Endometrium (tissue), 2 donors: ENCODE data around the gene ANKS3.

Source experiments
- FAIRE-seq: peaks from 2 replicates; lab custom pipeline; 2012; peaks lifted over from hg19 to GRCh38; lab: Jason Lieb, UNC
- donor health status: control.
- donor health status: control.

Gene ANKS3

DNA sequence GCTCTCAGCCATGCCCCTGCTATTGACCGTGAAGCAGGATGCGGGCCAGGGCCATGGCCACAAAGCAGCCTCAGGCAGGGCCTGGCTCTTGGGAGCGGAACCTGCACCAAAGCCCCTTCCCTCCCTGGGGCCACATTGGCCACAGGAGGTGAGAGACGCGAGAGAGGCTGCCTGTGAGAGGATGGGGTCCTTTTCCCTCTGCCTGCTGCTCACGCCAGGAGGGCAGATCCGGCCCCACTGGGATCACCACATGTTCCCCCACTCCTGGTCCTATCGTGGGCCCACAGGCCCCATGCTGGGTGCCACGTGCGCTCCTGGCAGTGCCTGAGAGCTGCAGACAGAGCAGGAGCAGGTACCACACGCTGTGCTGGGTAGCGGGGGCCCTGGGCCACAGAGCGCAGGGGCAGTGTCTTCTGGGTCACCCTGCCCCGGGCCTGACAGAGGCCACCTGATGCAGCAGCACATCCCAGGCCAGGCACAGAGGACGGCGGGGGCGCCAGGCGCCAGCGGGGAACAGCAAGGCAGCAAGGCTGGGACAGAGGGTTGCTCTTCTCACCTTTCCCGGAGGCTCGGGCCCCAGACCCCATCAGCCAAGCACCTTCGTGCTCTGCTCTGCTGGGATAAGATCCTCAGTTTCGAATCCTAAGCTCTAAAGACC, 49.9 kb downstream of the ANKS3 start:
- no peak for FAIRE-seq

DNA sequence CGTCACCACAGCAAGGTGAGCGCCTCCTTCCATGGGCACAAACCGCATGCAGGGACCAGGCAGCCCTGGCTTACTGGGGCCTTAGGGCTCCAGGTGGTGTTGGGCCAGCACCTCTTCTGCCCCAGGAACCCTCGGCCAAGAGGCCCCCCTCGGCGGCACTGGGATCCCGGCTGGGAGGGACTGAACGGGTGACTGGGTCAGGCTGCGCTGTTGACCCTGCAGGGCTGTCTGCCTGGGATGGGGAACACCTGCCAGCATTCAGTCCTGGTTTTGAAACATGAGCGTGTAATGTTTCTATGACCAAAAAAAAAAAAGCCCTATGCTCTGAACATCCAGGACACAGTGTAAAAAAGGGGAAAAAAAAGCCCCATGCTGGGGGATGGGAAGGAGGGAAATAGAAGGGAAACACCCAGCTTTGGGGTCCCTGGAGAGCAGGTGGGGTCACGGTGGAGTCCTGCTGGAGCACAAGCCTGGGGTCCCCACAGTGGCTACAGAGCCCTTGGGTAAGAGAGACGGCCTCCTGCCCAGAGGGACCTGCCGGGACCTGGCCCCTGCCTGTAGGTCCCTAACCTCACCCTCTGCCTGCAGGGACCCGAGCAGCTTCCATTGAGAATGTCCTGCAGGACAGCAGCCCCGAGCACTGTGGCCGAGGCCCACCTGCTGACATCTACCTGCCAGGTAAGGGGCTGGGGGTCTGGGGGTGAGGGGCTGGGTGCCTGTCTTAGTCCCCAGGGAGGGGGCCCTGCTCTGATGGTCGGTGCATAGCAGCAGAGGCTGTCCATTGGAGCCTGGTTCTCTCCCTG, 50.6 kb downstream of the ANKS3 start:
- no peak for FAIRE-seq

DNA sequence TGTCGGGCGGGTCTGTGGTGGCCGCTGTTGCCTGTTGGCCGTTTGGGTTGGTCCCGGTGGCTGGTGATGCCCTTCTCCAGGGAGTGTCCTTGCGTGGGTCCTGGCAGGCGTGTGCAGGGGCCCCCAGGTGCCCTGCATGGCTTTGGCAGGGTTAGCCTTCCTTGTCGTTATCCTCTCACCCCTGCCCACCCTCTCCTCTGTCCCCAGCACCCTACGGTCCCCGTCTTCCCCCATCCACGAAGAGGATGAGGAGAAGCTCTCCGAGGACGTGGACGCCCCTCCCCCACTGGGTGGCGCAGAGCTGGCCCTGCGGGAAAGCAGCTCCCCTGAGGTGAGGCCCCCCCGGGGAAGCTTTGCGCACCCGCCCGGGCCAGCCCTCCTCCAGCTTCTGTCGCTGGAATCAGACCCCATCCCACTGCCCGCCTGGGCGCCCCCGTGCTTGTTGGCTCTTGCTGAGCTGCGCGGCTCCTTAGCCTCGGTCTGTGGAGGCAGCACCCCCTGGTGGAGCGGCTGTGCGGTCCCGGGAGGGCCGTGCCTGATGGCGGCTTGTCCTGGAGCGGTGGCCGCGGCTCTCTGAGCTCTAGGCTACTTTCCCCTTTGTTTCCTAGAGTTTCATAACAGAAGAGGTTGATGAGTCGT, 51.3 kb downstream of the ANKS3 start:
- no peak for FAIRE-seq

DNA sequence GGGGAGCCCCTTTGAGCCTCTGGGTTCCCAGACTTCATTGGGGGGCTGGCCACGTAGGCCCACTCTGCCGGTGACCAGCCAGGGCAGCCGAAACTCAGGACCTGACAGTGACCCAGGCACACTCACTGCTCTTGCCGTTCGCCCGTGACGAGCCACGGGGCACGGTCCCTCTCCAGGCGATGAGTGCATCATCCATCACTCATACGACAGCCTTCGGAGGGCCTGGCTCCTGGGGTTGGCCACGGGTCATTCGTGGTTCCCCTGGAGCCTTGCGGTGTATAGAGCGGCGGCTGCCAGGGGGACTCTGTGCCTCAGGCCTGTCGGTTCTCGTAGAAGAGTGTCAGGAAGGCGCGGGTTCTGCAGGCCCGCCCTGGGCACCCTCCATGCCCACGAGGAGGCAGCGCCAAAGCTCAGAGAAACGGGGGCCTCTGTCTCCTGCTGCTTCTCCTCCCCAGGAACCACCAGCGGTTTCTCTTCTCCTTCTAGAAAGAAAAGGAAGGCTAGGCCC, 51.9 kb downstream of the ANKS3 start:
- FAIRE-seq = no peak

DNA sequence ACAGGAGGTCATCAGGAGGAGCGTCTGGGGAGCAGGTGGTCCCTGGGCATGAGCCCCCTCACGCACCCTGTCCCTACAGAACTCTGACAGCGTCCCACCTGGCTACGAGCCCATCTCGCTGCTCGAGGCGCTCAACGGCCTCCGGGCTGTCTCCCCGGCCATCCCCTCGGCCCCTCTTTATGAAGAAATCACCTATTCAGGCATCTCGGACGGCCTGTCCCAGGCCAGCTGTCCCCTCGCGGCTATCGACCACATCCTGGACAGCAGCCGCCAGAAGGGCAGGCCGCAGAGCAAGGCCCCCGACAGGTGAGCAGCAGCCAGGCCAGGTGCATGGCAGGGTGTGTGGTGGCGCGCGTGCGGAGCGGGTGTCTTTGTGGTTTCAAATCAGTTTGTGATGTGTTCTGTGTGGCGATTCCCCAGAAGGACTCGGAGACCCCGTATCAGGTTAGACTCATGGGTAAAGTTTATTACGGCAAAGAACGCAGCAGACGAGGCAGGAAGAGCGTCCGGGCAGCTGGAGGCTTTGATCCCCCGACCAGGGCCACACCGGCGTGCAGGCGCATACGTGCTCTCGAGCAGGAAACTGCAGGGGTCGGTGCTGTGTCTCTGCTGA, 52.5 kb downstream of the ANKS3 start:
- FAIRE-seq = no peak

DNA sequence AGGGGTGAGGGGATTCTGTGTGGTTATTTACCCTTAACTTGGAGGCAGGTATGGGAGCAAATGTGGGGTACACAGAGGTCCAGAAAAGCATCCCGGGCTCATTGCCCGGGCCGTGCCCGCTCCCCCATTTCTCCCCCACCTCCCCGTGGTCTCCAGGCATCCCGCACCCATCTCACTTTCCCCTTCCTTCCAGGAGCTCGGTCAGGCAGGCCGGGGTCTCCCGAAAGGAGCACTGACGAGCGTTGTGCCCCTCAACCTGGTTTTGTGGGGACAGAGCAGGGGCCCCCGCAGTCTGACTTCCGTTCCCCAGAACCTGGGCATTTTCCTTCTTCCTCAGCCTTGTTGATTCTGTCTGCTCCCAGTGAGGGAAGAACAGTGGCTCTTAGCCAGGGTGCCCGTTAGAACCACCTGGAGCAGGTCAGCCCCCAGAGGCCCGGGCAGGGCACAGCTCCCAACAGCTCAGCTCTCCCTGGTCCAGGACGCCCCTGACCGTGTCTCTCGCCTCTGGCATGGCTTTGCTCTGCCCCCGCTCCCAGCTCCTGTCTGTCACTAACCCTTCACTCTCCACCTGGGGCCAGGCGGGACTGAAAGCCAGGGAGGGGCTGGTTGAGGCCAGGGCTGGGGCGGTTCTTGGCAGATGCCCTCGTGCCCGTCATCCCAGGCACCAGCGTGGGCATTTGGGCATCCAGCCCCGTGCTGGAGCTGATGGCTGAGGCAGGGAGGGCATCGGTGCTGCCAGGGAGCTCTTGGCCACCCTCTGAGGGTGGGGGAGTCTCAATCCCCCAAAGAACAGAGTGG, 53.2 kb downstream of the ANKS3 start:
- FAIRE-seq = no peak

DNA sequence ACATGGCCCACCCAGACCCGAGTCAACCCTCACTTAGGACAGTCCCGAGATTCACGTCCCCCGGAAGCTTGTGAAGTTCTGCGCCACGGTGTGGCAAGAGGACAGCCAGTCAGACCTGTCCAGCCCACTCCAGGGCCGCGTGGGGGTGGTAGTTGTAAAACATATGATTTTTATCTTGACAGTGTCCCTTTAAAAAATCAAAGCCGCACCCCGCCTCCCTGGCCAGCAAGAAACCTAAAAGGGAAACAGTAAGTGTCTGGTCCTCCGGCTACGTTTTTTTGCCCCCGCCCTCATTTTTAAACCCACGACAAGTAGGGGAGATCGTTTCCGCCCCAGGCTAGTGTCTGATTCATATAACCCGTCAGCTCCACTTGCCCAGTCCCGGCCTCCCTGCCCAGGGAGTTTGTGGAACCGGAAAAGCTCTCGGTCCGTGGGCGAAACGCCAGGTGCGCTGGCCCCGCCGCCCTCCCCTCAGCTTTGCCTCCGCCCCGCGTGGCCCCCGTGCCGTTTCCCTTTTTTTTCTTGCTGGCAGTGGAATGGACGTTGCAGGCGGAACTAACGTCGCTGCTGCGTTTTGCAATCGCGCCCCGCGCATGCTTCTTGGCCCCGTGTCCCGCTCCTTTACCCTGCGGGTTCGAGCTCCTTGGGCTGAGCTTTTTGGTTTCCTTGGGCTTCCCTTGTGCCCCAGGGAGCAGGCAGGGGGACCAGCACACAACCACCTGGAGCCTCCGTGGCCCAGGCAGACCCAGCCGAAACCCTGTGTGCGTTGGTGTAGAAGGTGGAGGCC, 54.0 kb downstream of the ANKS3 start:
- FAIRE-seq = no peak

DNA sequence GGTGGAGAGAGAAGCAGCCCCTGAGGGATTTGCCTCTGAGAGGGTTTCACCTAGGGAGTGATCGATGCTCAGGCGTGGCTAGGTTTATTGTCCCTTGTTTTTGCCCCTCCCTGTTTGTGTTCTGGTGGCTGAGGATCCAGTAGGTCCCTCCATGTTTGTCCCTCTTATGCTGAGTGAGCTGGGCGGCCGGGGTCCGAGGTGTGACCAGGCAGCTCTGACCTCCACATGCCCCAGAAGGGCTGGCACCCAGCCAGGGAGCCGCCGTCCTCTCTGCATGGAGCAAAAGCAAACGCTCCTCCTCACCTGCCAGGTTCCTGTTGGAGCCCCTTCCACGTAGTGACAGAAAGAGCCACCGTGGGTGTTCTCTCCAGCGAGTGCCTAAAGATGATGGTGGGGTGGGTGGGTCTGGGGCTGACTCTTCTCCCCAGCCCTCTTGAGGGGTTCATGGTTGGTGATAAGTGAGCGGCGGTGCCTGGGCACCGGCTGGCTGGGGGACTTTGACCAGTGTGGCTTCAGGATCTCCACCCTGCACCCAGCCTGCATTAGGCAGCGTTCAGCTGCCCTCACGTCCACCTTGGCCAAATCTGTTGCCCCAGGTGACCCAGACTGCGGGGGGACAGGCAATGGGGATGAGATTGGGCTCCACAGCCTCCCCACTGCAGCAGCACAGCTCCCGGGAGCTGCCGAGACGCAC, 54.8 kb downstream of the ANKS3 start:
- no peak for FAIRE-seq

DNA sequence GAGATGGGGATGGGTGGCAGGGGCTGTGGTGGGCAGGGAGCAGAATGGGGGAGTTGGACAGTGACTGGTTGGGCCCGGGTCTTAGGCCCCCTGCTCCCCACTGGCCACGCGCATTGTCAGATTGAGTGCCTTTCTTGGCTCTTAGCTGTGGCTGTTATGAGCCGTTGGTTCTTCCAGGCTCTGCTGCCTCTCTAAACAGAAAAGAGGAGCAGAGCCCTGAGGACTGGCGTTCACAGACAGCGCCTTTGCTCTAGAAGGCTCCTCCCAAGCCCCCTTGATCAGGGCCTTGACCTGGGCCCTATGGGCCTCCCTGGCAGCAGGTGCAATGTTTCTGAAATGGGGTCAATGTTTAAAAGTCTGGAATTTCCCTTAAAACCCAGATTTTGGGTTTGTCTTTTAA, 55.5 kb downstream of the ANKS3 start:
- FAIRE-seq = no peak

DNA sequence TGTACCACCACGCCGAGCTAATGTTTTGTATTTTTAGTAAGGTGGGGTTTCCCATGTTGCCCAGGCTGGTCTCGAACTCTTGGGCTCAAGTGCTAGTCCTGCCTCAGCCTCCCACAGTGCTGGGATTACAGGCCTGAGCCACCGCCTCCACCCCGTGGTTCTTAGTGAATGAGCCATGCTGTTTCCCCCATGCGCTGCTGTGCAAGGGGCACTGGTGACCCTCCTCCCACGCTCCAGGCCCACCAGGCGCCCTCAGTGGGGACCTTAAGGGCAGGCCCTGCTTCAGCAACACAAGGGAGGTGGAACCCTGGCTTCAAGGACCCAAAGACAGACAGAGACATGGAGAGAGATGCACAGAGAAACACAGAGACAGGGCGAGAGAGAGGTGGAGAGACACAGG, 56.1 kb downstream of the ANKS3 start:
- FAIRE-seq = no peak

DNA sequence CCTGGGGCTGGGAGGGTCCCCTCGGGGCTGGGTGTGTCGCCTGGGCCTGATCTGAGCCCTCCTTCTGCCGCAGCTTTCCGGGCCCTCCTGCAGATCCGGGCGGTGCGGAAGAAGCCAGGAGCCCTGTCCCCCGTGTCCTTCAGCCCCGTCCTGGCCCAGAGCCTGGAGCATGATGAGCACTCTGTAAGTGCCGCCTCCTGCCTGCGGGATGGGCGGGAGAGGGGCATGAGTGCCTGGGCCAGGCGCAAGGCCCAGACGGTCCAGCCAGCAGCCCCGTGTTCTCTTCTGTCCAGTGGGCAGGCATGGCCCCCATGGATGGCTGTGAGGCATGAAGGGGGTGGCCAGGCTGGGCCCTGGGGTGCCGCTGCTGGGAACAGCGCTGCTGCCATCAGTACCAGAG, 56.7 kb downstream of the ANKS3 start:
- no peak for FAIRE-seq

DNA sequence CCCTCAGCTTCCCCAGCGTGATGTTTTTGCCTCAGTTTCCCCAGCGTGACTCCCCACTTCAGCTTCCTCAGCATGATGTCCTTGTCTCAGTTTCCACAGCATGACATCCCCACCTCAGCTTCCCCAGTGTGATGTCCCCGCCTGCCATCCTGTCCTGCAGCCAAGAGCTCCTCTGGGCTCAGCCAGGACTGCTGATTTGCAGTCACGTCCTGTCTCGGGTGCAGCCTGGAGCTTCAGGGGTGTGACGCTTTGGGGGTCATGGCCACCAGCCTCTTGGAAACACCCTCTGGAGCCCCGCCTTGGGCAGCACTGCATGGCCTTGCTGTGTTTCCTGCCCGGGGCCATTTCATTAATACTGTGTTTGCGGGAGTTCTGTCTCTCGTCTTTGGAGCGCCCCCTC, 57.2 kb downstream of the ANKS3 start:
- no peak for FAIRE-seq

DNA sequence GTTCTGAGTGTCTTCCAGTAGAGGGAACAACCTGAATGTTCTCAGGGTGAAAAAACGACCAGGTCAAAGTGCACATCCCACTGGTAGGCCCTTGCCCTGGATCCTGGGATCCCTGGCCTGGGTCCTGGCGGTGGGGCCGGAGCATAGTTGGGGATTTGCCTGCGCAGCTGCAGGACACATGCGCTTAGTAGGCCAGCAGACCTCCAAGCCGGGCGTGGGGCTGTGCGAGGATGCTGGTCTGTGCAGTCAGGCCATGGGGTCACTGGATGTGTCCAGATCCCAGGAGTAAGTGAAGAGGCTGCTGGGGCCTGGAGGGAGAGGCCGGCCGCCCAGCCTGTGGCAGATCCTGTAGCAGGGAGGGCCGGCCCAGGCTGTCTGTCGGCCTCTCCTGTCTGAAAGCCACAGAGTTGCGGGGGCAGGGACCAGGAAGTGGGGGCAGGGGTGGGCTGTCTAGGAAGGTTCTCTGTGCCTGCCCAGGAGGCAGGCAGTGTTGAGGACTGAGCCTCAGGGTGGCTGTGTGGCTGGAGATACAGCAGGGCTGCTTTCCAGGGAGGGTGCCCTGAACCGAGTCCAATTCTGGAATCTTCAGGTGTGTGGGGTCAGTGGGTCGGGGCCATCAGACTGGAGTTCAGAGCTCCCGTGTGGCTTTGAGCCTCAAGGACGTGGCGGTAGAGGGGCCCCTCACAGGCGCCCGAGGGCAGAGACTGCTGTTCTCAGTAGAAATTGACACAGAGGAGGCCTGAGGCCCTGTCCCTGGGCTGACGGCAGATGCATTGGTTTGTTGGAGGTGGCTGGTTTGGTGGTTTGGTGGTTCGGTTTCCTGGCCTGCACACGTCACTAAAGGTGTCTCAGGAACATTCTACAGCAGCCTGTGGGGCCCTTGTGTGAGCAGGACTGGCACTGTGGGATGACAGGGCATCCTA, 57.9 kb downstream of the ANKS3 start:
- no peak for FAIRE-seq

DNA sequence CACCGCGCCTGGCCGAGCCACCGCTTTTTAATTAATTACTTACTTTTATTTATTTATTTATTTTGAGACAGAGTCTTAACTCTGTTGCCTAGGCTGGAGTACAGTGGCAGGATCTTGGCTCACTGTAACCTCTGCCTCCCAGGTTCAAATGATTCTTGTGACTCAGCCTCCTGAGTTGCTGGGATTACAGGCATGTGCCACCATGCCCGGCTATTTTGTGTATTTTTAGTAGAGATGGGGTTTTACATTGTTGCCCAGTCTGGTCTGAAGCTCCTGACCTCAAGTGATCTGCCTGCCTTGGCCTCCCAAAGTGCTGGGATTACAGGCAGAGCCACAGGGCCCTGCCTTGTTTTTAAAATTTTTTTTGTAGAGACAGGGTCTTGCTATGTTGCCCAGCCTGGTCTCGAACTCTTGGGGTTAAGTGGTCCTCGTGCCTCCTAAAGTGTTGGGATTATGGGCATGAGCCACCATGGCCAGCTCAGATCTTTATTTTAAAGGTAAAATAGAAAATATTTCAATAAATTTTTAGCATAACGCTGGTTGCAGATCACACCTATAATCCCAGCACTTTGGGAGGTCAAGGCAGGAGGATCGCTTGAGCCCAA, 59.0 kb downstream of the ANKS3 start:
- no peak for FAIRE-seq

DNA sequence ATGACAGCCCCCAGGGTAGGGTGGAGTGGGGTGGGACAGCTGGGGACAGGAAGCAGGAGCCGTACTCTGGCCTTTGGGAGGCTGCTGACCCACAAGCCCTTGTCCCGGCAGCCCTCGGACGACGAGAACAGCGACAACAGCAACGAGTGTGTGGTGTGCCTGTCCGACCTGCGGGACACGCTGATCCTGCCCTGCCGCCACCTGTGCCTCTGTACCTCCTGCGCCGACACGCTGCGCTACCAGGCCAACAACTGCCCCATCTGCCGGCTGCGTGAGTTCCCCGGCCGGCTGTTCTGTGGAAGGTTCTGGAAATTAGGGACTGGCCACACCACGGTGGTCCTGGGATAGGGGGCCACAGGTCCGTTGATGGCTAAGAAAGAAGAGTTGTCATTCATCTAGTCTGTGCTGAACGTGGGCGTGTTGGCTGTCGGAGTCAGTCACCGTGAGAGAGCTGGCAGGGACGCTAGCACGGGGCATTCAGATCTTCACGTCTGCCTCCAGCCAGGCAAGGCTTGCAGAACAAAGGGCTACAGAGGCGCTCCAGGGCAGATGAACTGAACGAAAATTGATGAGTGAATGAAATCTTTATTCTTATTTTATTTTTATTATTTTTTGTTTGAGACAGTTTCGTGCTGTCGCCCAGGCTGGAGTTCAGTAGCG, 60.6 kb downstream of the ANKS3 start:
- no peak for FAIRE-seq

DNA sequence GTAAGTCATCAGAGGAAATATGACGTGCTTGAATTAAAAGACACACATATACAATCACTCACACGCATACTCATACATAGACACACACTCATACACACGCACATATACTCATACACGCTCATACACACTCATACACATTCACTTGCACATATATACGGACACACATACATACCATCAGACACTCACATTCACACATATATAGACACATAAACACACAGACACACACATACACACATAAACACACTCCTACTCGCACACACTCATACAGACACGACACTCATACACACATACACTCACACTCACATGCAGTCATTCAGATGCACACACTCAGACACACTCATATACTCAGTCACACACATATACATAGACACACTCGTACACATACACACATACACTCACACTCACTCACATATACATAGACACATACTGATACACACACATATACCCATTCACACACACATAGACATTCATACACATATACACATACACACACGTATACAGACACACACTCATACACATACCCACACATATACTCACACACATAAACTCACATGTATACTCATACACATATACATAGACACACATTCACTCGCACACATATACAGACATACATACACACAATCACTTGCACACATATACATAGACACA, 65.6 kb downstream of the ANKS3 start:
- no peak for FAIRE-seq

DNA sequence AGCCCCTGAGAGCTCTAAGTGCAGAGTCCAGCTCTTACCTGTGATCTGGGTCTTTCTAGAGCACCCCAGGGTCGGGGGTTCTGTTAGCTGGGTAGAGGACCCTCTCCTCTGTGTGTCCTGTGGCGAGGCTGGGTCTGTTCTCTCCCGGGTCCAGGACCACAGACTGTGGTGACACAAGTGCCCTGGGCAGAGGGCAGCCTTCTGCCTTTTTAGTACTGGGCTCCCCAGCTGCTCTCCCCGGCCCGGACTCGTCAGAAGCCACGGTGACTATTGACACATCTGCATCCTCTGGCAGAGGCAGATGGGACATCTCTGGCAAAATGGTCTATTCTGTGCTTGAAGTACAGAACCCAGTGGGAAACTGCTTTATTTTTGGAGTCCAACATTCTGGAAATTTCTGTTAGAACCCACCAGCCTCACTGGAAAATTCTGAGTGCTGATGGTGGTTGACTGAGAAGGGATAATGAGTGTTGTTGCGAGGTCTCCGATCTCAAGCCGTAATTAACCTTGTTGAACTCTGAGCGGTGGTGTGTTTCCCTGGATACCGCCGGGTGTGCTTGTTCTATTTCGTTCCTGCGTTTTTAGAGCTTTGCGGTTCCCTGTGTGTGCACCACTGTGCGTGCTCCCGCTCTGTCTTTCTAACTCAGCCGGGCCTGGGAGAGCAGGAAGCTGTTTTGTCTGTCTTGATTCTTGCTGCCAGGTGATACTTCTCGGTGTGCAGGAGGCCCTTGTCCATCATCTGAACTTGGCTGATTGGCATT, 66.7 kb downstream of the ANKS3 start:
- FAIRE-seq = no peak
